SK-N-SH treated with all-trans-retinoic acid at 6 μM for 48 hours (cell line): ENCODE results near the gene MED27.

Experiments
- GLIS3 ChIP-seq: fragments of 250-450 bp; sonication (Bioruptor Pico); IDR thresholded peaks from 2 replicates; pipeline ENCODE4 v1.5.0; 2020; ENCODE audit warnings: mild to moderate bottlenecking, moderate library complexity
- SNAI2 ChIP-seq: fragments of 250-450 bp; sonication (Bioruptor Pico); IDR thresholded peaks from 2 replicates; pipeline ENCODE4 v1.5.0; 2020; ENCODE audit warnings: mild to moderate bottlenecking, moderate library complexity
- ZFP3 ChIP-seq: fragments of 250-450 bp; sonication (Bioruptor Pico); IDR thresholded peaks from 2 replicates; pipeline ENCODE4 v1.5.0; 2020; ENCODE audit warnings: mild to moderate bottlenecking, moderate library complexity
- TF ChIP-seq, protein P1 (sequence below): fragments of 250-450 bp; sonication (Bioruptor Pico); IDR thresholded peaks from 2 replicates; pipeline ENCODE4 v1.8.0; 2021; ENCODE audit warnings: low read depth, mild to moderate bottlenecking, moderate library complexity, borderline replicate concordance
- TF ChIP-seq, protein P2 (sequence below): fragments of 250-450 bp; sonication (Bioruptor Pico); IDR thresholded peaks from 2 replicates; pipeline ENCODE4 v1.5.0; 2020; ENCODE audit warnings: mild to moderate bottlenecking, moderate library complexity

GRCh38 chr9:131899296-131900228 lies 180.1 kb downstream of the MED27 start:
- TF ChIP-seq, protein P1, sequence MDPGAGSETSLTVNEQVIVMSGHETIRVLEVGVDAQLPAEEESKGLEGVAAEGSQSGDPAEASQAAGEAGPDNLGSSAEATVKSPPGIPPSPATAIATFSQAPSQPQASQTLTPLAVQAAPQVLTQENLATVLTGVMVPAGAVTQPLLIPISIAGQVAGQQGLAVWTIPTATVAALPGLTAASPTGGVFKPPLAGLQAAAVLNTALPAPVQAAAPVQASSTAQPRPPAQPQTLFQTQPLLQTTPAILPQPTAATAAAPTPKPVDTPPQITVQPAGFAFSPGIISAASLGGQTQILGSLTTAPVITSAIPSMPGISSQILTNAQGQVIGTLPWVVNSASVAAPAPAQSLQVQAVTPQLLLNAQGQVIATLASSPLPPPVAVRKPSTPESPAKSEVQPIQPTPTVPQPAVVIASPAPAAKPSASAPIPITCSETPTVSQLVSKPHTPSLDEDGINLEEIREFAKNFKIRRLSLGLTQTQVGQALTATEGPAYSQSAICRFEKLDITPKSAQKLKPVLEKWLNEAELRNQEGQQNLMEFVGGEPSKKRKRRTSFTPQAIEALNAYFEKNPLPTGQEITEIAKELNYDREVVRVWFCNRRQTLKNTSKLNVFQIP: no peak
- TF ChIP-seq GLIS3 (CRISPR knock-in tag): no peak
- no peak for TF ChIP-seq SNAI2 (CRISPR knock-in tag)
- TF ChIP-seq ZFP3 (CRISPR knock-in tag): no peak
- TF ChIP-seq, protein P2, sequence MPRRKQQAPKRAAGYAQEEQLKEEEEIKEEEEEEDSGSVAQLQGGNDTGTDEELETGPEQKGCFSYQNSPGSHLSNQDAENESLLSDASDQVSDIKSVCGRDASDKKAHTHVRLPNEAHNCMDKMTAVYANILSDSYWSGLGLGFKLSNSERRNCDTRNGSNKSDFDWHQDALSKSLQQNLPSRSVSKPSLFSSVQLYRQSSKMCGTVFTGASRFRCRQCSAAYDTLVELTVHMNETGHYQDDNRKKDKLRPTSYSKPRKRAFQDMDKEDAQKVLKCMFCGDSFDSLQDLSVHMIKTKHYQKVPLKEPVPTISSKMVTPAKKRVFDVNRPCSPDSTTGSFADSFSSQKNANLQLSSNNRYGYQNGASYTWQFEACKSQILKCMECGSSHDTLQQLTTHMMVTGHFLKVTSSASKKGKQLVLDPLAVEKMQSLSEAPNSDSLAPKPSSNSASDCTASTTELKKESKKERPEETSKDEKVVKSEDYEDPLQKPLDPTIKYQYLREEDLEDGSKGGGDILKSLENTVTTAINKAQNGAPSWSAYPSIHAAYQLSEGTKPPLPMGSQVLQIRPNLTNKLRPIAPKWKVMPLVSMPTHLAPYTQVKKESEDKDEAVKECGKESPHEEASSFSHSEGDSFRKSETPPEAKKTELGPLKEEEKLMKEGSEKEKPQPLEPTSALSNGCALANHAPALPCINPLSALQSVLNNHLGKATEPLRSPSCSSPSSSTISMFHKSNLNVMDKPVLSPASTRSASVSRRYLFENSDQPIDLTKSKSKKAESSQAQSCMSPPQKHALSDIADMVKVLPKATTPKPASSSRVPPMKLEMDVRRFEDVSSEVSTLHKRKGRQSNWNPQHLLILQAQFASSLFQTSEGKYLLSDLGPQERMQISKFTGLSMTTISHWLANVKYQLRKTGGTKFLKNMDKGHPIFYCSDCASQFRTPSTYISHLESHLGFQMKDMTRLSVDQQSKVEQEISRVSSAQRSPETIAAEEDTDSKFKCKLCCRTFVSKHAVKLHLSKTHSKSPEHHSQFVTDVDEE (CRISPR knock-in tag): no peak
